Activated CD8-positive, alpha-beta T cell treated with anti-CD3 and anti-CD28 coated beads for 36 hours (primary cell): Measurements from ENCODE around the gene GPR83. TPM values are rescaled to one million over a fixed set of nuclear protein-coding genes. Genes with fewer than 3 reads are reported as not detected.

Experiments used
- ATAC-seq: fragments of 200-7000 bp; cut with Tn5 transposase; one replicate; pipeline ENCODE4 v1.10.0; 2021; ENCODE audit warnings: mild to moderate bottlenecking, moderate library complexity
- CTCF ChIA-PET: fragments of 350-600 bp; sonication (Branson Sonifier 250); formaldehyde crosslinking; loops from one replicate; lab custom pipeline; 2021; ENCODE audit warnings: antibody characterized with exemption; lab: Charles Lee
- POLR2A ChIA-PET: fragments of 350-600 bp; sonication (Branson Sonifier 250); formaldehyde crosslinking; loops from one replicate; lab custom pipeline; 2021; ENCODE audit warnings: antibody characterized with exemption; lab: Charles Lee
- DNase-seq: peaks from one replicate; pipeline ENCODE4 v3.0.0-alpha.2; 2020
- H3K27ac Mint-ChIP-seq: one replicate; pipeline ENCODE4 v1.8.0; 2021; ENCODE audit warnings: mild to moderate bottlenecking, mixed read lengths
- H3K27me3 Mint-ChIP-seq: one replicate; pipeline ENCODE4 v1.8.0; 2021; ENCODE audit warnings: mixed read lengths
- H3K36me3 Mint-ChIP-seq: one replicate; pipeline ENCODE4 v1.8.0; 2021; ENCODE audit warnings: low read depth, mixed read lengths
- H3K4me1 Mint-ChIP-seq: one replicate; pipeline ENCODE4 v1.8.0; 2021; ENCODE audit warnings: low read depth, mixed read lengths
- H3K4me3 Mint-ChIP-seq: one replicate; pipeline ENCODE4 v1.8.0; 2021; ENCODE audit warnings: mild to moderate bottlenecking, moderate library complexity, mixed read lengths
- H3K9me3 Mint-ChIP-seq: one replicate; pipeline ENCODE4 v1.8.0; 2021; ENCODE audit warnings: mixed read lengths
- CTCF ChIP-seq: fragments of 200-600 bp; IDR thresholded peaks from one replicate; pipeline ENCODE4 v1.8.0; 2022; ENCODE audit warnings: antibody characterized with exemption, mild to moderate bottlenecking
- intact Hi-C: fragments of 100-400 bp; cut with micrococcal nuclease; formaldehyde crosslinking; loops from one replicate; pipeline ENCODE4 v1.10.0; 2022
- total RNA-seq, 2 experiments: library from RNA; stranded (reverse); gene quantifications; one replicate each; pipeline ENCODE4 v1.2.3, GENCODE V29; 2021

Gene GPR83
- total RNA-seq, 2 experiments from 2014 or later = 0.07 to 0.11 TPM

GRCh38 chr11:94418123-94418765 is 17.0 kb upstream of the GPR83 start:
- Mint-ChIP-seq H3K9me3 (no peaks in the 10 kb centered on the region), H3K4me1 (no peaks in the 10 kb centered on the region), H3K4me3 (no peak overlapping the region), H3K27ac (no peak overlapping the region), H3K36me3 (peaks cover 22% of the 10 kb centered on the region), H3K27me3 (no peaks in the 10 kb centered on the region)
- ATAC-seq (no peak), DNase-seq (no peak)
- no peak for TF ChIP-seq CTCF
- POLR2A ChIA-PET = no interaction called here
- CTCF ChIA-PET = interaction anchor here (1.2 kb wide), 1 partner anchor 523 kb away, joined by 9 read pairs; no protein-coding TSS in a partner anchor
- intact Hi-C loops = no loop called here

DNA sequence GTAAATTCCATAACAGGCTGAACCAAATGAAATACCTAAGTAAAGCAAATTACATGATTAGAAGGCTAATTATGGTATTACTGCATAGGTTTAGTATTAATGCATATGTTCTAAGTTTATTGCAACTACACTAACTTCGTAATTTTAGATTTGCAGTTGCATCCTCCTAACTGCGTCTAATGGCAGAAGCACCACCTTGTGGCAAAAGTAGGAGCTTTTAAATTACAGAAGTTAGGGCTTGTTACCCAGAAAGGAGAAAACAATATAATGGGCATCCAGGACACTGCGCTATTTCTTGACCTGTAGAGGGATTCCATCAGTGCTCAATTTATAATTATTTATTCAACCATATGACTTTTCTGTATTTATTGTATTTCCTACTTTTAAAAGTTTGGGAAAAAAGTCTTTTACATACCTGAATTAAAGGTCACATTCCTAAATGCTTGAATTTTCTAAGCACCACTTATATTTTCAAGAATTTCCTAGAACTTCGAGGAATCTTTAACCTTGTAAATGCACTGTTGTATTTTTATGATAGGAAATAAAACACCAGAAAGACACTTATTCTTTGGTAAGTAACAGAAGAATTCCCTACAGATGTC is 16.3 kb upstream of the GPR83 start:
- Mint-ChIP-seq H3K36me3 (peaks cover 25% of the 10 kb centered on the region), H3K9me3 (no peaks in the 10 kb centered on the region), H3K4me3 (no peak overlapping the region), H3K27ac (no peak overlapping the region), H3K27me3 (no peaks in the 10 kb centered on the region), H3K4me1 (no peaks in the 10 kb centered on the region)
- DNase-seq (no peak), ATAC-seq (no peak)
- peak; percentile 19 for TF ChIP-seq CTCF
- ChIA-PET CTCF (interaction anchor here (0.9 to 1.2 kb wide), 2 partner anchors 9 to 522 kb away, joined by 3 to 9 read pairs; no protein-coding TSS in a partner anchor), POLR2A (no interaction called here)
- intact Hi-C loops = no loop called here

GRCh38 chr11:94405062-94405833 is 4.0 kb upstream of the GPR83 start:
- H3K27ac Mint-ChIP-seq = no peak overlapping the region
- H3K9me3 Mint-ChIP-seq = peaks cover 43% of the 10 kb centered on the region
- ATAC-seq (no peak), DNase-seq (no peak)
- intact Hi-C loops = no loop called here
- H3K4me3 Mint-ChIP-seq = no peak overlapping the region
- peaks cover 22% of the 10 kb centered on the region for H3K27me3 Mint-ChIP-seq
- peaks cover 6% of the 10 kb centered on the region for H3K4me1 Mint-ChIP-seq
- POLR2A ChIA-PET = no interaction called here
- H3K36me3 Mint-ChIP-seq = peaks cover 28% of the 10 kb centered on the region
- CTCF ChIA-PET = no interaction called here
- no peak for TF ChIP-seq CTCF

DNA sequence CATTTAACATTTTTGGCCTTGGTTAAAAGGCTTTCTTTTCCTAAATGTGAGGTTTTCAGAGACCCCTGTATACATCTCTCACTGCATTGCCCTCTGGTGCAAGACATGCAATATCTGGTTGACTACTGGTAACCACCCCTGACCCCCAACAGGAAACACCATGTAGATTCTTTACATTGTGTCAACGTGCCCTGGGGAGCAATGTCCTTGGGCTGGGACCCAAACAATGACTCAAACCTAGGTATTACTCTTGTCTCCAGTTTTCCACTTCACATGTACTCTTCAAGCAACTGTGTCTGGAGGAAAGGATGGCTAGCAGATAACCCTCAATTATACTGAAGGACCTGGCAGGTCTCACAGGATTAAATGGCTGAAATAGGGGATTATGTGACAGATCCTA is 1.1 kb upstream of the GPR83 start:
- no peak for DNase-seq
- no peak for ATAC-seq
- no peak overlapping the region for H3K27ac Mint-ChIP-seq
- no peak for TF ChIP-seq CTCF
- peaks cover 21% of the 10 kb centered on the region for H3K9me3 Mint-ChIP-seq
- H3K4me1 Mint-ChIP-seq = peaks cover 6% of the 10 kb centered on the region
- CTCF ChIA-PET = no interaction called here
- peaks cover 44% of the 10 kb centered on the region for H3K27me3 Mint-ChIP-seq
- intact Hi-C loops = no loop called here
- no peak overlapping the region for H3K4me3 Mint-ChIP-seq
- H3K36me3 Mint-ChIP-seq = peaks cover 13% of the 10 kb centered on the region
- POLR2A ChIA-PET = no interaction called here
